ENCODE data around the gene SMYD5.
"Not testable (repeated sequence)": the region's sequence is repeated elsewhere in the genome, so short reads cannot be mapped to it uniquely, and the experiment has no call there.

Gene SMYD5

DNA sequence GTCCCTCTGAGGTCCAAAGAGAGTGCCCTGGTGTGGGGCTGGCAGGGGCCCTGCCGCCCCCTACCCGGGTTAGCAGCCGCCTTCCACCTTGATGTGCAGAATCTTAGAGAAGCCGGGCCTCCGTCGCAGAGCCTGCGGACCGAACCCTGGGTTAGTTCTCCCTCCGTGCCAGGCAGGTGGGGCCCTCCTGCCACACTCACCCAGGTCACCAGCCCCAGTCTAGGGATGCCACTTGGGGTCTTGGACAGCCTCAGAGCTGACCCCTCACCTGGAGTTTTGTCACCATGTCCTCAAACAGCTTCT is 44.8 kb downstream of the SMYD5 start:
- FAIRE-seq, result no peak
- no peak for DNase-seq (ENCODE audit: low spot score)

DNA sequence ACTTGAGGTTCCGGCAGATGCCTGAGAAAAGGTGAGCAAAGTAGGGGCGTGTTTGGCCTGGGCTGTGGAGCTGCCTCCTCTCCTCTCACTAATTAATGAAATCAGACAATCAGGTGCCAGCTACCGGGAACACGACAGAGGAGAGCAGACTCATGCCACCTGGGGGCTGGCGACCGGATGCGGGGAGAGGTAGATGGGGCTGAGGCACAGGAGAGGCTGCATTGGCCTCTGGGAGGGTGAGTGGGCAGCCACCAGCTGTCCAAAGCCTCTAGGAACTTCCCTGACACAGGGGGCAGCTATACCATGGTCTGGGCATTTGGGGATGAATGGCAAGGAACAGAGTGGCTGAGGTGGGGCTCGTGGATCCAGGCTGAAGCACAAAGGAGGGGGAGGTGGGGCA is 45.2 kb downstream of the SMYD5 start:
- FAIRE-seq (no peak), DNase-seq (ENCODE audit: low spot score) (no peak)

DNA sequence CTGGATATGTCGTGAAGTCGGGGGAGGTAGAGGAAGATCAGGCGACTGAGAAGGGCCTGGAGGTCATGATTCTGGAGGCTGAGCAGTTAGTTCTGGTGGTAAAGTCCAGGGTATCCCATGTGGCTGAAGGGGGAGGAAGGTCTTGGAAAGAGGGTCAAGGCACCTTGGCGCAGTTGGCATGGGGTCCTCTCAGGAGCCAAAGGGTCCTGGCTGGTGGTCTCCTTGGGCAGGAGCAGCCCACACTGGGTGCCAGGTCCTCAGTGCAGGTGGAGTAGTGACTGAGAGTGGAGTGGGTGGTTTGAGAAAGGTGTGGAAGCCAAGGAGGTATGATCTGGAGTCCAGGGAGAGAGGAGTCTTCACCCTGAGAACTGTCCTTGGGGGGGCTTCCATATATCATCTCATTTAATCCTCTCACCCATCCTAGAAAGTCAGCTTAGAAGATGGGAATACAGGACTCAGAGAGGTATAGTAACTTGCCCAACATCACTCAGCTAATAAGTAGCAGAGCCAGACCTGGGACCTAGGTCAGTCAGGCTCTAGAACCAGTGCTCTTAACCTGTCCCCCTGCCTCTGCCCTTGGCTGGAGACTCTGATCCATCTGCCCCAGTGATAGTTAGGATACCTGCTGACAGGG is 45.8 kb downstream of the SMYD5 start:
- FAIRE-seq, result no peak
- DNase-seq (ENCODE audit: low spot score), result no peak

DNA sequence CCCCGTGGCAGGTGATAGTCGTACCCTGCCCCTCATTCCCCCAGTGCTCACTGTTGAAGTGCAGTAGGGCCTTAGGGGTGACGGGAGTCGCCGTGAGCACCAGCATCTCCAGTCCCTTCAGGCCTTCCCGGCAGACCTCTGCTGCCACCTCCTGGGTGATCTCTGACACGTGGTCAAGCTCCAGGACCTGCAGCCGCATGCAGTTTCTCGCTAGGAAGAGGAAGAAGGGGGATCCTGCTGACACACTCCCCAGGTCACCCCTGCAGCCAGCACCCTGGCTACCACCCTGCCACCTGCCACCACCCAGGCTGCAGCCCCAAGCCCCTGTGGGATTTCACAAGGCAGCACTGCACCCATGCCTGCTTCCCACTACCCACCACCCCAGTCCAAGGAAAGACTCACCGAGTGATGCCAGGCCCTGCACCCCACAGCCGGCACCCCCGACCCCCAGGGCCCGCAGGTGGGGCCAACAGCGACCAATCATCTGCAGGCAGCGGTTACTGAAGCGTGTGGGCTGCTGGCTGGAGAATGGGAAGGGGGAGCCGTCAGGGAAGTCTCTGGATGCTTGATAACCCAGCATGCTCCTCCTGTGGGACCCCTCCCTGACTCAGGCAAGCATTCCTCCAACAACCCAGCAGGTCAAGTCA is 46.4 kb downstream of the SMYD5 start:
- FAIRE-seq (no peak), DNase-seq (ENCODE audit: low spot score) (peak; percentile 66)

- DNase-seq (ENCODE audit: low spot score), result no peak
- no peak for FAIRE-seq
Measured at GRCh38 chr2:73262108-73262651, 48.1 kb downstream of the SMYD5 start.

- not testable (repeated sequence) for FAIRE-seq; DNase-seq (ENCODE audit: low spot score)
Measured at GRCh38 chr2:73262691-73263429, 48.8 kb downstream of the SMYD5 start.

DNA sequence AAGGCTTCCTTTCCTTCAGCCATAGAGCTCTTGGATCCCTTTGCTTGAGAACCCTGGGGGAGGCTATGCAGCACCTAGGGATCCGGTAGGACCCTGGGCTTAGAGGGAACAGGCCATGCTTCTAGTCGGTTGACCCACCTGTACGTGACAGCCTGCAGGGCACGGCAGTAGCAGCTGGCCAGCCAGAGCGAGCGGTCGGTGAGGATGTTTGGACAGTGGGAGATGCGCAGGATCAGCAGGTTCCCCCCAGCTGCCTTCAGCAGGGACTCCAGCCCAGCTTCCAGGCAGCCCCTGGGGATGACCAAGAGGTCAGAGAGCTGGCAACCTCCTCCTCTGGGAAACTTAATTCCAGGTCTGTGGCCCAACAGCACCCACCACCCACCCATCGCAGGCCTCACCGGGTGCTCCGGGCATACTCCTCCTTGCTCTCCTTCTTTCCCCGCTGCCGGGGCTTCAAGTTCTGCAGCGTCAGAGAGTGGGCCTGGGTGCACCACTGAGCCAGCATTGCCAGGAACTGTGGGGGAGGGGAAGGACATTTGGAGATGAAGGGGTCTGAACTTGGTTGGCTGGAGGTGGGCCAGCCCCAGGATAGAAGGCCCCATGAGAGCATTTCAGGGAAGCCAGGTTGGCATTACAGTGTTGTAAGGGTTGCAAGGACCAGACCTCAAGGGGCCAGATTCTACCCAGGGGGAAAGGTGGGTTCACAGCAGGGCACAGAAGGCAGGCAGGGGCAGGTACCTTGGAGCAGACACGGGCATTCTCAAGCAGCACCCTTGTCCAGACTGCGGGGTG is 49.7 kb downstream of the SMYD5 start:
- DNase-seq (ENCODE audit: low spot score) (no peak), FAIRE-seq (no peak)

GRCh38 chr2:73264332-73264606 is 50.2 kb downstream of the SMYD5 start:
- FAIRE-seq (no peak), DNase-seq (ENCODE audit: low spot score) (no peak)

DNA sequence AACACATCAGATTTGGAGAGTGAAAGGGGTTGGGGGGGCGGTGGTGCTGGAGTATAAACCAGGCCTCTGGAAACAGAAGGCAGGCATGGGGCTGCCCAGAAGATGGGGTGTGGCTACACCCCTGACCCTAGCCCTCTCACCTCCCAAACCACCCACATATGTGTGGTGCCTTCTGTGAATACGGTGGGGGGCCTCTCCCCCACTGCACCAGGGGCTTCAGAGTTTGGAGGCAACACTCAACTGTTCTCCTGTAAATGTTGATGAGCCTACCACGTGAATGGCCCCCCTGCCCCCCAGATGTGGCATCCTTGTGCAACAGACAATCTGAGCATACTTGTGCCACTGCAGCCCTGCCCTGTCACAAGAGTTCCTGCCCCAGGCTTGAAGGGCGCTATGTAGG is 50.7 kb downstream of the SMYD5 start:
- DNase-seq (ENCODE audit: low spot score) (no peak), FAIRE-seq (no peak)

- DNase-seq (ENCODE audit: low spot score), result no peak
- no peak for FAIRE-seq
Measured at GRCh38 chr2:73265298-73266060, 51.4 kb downstream of the SMYD5 start.

DNA sequence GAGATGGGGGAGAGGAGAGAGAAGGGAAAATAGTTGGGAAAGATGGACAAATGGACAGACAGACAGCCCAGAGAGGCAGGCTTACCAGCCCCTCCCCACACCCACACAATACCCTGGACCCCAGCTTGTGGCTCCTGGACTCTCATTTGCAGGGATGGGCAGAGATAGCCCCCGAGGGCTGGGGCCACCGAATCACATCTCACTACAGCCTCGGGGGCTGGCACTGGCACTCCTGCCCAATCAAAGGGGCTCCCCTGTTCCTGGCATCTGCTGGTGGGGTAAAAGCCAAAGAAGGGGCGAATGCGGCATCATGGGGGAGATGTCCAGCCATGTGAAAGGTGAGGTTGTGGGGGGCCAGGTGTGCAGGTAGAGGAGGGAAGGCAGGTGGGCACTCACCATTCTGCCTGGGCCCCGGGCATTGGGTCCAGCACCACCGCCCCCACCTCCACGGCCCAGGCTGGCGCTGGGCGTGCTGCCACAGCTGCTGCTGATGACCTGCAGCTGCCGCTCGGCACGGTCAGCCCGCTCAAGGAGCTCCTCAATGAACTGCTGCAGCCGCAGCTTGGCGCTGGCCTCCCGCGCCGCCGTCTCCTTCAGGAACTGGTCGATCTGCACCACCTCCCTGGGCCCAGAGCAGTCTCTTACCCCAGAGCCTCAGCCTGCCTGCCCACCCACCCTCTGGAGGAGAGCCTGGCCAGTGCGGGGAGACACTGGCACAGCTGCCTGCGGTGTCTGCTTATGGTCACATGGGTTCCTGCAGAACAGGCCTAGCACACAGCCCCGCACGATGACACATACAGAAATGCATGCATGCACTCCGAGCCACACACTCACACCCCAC is 52.2 kb downstream of the SMYD5 start:
- FAIRE-seq, result peak; percentile 76
- no peak for DNase-seq (ENCODE audit: low spot score)

DNA sequence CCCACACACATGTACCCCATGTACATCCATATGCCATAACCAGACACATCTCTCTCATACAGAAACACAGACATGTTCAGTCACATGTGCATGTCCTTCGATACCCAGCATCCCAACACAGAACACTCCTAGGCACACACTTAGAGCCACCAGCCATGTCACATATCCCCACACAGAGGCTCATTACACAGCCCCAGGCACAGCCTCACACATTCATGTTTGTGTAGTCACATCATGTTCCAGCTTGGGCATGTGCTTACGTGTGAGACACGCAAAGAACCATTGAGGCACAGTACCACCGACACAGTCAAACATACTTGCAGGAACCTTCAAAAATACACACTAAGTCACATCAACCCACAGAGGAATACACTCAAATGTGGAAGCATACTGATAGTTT is 53.0 kb downstream of the SMYD5 start:
- FAIRE-seq, result no peak

DNA sequence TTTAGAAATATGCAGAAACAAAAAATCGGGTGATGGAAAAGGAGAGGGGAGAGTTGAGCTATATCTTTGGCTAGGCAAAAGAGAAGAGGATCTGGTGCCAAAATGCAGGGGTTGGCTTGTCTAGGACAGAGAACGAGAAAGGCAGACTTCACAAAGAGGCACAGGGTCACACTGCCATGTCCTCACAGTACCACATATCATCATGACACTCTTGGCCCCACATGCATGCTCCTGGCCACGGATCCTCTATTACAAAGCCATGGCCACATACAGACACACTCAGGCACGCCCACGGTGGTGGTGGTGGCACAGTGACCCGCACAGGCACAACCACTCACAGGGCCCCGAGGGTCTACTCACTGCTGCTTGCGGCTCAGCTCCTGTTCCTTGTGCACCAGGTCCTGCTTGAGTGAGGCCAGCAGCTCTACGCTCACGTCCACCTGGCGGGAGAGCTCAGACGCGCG is 54.4 kb downstream of the SMYD5 start:
- no peak for FAIRE-seq

More for the DNA sequence above, 53.0 kb downstream of the SMYD5 start:
- no peak for DNase-seq (ENCODE audit: low spot score)

DNA sequence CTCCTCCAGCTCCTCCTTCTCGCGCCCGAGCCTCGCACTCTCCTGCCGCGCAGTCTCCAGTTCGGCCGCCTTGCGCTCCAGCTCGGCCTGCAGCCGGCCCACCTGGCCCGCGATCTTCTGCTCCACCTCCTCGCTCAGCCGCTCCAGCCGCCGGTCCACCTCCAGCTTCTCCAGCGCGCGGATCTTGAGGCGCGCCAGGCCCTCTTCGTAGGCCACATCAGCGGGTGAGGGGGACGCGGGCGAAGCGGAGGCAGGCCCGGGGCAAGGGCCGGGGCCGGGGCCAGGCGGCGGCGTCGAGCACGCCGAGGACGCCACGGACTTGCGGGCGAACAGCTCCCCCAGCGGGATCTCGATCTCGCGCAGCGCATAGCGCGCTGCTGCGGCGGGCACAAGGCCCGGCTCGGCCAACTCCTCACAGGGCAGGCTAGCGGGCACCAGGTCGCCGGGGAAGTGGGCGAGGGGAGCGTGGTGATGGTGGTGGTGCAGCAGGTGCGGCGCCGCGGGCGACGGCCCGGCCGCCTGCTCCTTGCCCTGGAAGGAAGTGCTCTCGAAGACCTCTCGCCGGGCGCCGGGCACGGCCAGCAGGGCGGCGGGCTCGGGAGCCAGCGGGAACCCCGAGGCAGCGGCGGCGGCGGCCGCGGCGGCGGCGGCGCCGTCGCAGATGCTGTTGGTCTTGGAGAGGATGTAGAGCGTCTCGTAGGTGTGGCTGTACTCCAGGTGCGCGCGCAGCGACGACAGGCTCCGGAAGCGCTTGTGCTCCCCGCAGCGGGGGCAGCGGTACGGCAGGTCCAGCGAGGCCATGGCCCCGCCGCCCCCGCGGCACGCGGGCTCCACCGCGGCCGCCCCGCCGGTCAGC is 55.0 kb downstream of the SMYD5 start:
- FAIRE-seq (no peak), DNase-seq (ENCODE audit: low spot score) (peak; percentile 85)

More for the DNA sequence above, 54.4 kb downstream of the SMYD5 start:
- DNase-seq (ENCODE audit: low spot score), result no peak

GRCh38 chr2:73269686-73270465 is 55.8 kb downstream of the SMYD5 start:
- DNase-seq (ENCODE audit: low spot score), result no peak
- no peak for FAIRE-seq

- FAIRE-seq, result no peak
- DNase-seq (ENCODE audit: low spot score), result no peak
Measured at GRCh38 chr2:73272270-73272669, 58.2 kb downstream of the SMYD5 start.

Measured in urothelium cell line (cell line).